Measurements from ENCODE around the gene MBL2.

DNA sequence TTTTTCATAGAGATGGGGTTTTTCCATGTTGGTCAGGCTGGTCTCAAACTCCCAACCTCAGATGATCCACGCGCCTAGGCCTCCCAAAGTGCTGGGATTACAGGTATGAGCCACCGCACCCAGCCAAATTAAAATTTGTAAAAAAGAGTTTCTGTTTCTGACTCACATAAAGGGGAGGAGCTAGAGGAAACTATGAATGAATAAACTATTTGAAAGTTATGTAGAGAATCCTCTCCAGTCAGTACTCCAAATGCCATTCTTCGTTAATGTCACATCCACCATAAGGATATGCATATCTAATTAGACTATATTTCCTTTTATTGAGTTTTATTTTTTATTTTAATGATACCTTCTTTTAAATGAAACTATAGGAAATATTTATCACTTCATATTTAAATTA lies 52.6 kb downstream of the MBL2 start:
- TF ChIP-seq POLR2A (IDR thresholded peaks at IDR 0.05) (no peak), POLR2AphosphoS5 (IDR thresholded peaks at IDR 0.05) (no peak)
- TF ChIP-seq, protein P1, sequence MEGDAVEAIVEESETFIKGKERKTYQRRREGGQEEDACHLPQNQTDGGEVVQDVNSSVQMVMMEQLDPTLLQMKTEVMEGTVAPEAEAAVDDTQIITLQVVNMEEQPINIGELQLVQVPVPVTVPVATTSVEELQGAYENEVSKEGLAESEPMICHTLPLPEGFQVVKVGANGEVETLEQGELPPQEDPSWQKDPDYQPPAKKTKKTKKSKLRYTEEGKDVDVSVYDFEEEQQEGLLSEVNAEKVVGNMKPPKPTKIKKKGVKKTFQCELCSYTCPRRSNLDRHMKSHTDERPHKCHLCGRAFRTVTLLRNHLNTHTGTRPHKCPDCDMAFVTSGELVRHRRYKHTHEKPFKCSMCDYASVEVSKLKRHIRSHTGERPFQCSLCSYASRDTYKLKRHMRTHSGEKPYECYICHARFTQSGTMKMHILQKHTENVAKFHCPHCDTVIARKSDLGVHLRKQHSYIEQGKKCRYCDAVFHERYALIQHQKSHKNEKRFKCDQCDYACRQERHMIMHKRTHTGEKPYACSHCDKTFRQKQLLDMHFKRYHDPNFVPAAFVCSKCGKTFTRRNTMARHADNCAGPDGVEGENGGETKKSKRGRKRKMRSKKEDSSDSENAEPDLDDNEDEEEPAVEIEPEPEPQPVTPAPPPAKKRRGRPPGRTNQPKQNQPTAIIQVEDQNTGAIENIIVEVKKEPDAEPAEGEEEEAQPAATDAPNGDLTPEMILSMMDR (IDR thresholded peaks at IDR 0.05): no peak
